Effector CD4-positive, alpha-beta T cell (primary cell): ENCODE data around the gene IGF2R.
"Not testable (repeated sequence)": the region's sequence is repeated elsewhere in the genome, so short reads cannot be mapped to it uniquely, and the experiment has no call there.

Experiments
- DNase-seq: peaks from one replicate; pipeline ENCODE4 v3.0.0-alpha.2; 2020
- total RNA-seq: gene quantifications from one replicate; lab custom pipeline; 2026; lab: John Stamatoyannopoulos, UW

Gene IGF2R, protein sequence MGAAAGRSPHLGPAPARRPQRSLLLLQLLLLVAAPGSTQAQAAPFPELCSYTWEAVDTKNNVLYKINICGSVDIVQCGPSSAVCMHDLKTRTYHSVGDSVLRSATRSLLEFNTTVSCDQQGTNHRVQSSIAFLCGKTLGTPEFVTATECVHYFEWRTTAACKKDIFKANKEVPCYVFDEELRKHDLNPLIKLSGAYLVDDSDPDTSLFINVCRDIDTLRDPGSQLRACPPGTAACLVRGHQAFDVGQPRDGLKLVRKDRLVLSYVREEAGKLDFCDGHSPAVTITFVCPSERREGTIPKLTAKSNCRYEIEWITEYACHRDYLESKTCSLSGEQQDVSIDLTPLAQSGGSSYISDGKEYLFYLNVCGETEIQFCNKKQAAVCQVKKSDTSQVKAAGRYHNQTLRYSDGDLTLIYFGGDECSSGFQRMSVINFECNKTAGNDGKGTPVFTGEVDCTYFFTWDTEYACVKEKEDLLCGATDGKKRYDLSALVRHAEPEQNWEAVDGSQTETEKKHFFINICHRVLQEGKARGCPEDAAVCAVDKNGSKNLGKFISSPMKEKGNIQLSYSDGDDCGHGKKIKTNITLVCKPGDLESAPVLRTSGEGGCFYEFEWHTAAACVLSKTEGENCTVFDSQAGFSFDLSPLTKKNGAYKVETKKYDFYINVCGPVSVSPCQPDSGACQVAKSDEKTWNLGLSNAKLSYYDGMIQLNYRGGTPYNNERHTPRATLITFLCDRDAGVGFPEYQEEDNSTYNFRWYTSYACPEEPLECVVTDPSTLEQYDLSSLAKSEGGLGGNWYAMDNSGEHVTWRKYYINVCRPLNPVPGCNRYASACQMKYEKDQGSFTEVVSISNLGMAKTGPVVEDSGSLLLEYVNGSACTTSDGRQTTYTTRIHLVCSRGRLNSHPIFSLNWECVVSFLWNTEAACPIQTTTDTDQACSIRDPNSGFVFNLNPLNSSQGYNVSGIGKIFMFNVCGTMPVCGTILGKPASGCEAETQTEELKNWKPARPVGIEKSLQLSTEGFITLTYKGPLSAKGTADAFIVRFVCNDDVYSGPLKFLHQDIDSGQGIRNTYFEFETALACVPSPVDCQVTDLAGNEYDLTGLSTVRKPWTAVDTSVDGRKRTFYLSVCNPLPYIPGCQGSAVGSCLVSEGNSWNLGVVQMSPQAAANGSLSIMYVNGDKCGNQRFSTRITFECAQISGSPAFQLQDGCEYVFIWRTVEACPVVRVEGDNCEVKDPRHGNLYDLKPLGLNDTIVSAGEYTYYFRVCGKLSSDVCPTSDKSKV (N-terminal part only)
- 240 reads per million, percentile 94 among the genes with 10 or more reads in this experiment for total RNA-seq

DNA sequence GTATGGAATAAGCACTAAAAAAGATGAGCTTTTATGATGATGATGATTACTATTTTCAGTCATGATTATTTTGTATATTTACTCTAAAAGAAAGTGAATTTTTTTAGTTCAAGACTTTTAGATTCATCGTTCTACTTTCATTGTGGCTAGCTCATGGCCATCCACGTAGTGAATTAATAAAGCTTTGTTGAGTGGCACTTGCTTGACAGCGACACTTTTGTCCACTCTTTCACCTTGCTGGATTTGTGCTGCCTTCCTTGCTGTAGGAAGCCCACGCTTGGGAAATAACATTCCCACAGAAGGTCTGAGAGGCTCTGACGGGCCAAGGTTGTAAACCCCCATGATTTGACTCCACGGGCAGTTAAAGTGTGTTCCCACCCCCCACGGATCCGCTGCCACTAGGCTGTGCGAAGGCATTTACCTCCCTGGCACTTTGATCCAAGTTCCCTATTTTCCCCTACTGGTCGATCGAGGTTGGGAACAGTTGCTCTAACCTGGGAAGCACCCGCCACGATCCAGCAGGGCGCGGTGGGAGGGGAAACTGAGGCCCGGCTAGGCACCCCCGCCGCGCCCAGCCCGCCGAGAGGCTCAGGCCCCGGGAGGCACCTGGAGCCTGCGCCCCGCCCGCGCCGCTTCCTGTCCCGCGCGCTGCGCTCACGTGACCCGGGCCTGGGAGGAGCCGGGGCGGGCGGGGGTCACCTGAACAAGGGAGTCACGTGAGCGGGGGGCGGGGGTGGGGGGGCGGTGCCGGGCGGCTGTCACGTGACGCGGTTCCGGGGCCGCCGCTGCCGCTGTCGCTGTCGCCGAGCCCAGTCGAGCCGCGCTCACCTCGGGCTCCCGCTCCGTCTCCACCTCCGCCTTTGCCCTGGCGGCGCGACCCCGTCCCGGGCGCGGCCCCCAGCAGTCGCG lies at the start of gene IGF2R:
Gene IGF2R, plus strand, starts transcription at position 788 of the 909 bp plus-strand sequence. CDS start 165 bp downstream, outside the sequence.
- peak; percentile 92 for DNase-seq

DNA sequence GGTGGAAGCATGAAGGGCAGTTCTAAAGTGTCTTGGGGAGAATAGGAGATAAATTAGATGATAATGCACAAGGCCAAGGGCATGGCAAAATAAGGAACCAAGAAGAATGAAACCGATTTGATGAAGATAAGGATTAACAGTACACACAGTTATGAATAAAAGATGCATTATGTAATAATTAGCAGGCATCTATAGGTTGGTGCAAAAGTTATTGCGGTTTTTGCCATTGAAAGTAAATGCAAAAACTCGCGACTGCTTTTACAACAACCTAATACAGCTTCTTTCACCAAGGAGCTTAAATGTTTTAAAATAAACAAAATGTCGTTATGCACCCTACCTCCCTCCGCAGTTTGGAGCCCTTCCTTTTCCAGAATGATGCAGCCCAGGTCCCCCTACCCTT lies 49.1 kb upstream of the IGF2R start:
- no peak for DNase-seq

DNA sequence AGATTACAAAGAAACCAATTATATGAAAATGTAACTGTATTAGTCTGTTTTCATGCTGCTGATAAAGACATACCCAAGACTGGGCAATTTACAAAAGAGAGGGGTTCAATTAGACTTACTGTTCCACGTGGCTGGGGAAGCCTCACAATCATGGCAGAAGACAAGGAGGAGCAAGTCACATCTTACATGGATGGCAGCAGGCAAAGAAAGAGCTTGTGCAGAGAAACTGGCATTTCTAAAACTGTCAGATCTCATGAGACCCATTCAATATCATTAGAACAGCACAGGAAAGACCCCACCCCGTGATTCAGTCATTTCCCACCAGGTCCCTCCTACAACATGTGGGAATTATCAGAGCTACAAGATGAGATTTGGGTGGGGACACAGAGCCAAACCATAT lies 44.7 kb upstream of the IGF2R start:
- not testable (repeated sequence) for DNase-seq

DNA sequence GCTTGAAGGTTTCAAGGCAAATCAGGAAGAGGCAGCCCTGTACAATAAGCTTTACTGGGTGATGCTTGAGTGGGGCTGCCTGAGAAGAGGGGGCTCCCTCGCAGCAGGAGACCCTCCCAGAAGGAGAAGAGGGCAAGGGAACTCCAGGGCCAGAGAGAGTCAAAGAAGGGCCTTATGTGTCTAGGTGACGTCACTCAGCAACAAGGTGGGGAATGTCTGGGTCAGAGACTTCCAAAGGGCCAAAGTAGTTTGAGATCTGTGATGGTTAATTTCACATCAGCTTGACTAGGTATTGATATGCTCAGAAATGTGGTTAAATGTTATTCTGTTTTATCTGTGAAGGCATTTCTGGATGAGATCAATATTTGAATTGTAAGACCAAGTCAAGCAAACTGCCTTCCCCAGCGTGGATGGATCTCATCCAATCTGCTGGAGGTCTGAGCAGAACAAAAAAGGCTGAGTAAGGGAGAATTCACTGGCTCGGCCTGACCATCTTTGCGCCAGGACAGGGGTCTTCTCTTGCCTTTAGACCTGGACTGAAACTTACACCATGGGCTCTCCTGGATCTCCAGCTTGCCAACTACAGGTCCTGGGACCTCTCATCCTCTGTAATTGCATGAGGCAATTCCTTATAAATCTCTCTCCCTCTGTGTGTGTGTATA lies 42.2 kb upstream of the IGF2R start:
- no peak for DNase-seq

DNA sequence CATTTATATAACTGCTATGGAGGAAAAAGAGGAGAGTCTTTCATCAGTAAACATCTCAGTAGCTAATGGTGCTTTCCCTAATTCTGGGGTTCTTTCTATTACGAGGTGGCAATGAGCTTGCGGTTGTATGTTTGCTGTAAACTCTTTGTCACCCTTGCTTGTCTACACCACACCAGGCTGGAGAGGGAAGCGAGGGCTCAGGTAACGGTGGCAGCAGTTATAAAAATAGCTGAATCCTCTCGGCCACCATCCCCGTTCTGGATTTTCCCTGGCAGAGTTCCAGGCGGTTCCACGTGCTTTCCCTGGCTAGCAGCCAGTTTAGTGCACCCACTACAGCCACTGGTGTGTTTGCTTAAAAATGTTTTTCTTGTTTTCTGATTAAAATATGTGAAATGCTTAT lies 39.1 kb upstream of the IGF2R start:
- peak; percentile 47 for DNase-seq

DNA sequence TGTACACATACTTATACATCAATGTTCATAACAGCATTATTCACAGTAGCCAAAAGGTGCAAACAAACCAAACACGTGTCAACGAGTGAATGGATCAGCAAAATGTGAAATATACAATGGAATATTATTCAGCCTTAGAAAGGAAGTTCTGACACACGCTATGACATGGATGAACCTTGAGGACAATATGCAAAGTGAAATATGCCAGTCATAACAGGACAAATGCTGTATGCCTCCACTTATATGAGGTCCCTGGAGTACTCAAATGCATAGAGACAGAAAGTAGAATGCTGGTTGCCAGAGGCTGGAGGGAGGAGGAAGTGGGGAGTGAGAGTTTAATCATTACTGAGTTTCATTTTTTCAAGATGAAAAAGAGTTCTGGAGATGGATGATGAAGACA lies 37.8 kb upstream of the IGF2R start:
- no peak for DNase-seq

DNA sequence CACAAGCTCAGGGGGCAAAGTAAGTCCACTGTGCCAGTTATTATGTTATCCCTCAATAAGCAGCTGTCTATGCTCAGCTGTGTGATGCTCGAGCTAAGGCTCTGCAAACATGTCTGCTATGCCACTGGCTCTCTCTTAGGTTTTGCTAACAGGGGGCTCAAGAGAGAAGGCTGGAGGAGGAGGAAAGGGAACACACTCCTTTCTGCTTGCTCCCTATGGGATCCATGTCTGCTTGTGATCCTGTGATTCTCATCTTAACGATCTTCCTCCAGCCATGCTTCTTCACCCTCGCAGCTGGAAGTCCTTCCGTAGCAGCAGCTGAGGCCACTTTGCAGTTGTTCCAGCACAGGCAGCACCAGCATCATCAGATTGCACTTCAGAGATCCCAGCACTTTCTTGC lies 37.0 kb upstream of the IGF2R start:
- no peak for DNase-seq

DNA sequence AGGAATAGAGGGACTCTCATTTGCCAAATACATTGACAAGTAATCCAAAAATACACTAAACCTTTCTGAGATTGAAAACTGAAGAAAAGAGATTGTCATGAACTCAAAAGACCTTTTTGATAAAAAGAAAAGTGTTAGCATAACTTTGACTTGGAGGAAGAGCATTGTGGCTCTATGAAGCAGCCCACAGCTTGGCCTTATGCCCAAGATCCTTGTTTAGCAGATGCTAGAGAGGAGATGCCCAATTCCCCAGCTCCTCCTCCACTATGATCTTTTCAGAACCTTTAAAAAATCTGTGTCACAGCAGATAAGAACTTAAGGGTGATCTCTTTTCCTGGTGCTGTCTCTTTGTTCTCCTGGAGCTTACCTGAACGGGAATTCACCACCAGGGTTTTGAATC lies 35.8 kb upstream of the IGF2R start:
- DNase-seq: no peak

DNA sequence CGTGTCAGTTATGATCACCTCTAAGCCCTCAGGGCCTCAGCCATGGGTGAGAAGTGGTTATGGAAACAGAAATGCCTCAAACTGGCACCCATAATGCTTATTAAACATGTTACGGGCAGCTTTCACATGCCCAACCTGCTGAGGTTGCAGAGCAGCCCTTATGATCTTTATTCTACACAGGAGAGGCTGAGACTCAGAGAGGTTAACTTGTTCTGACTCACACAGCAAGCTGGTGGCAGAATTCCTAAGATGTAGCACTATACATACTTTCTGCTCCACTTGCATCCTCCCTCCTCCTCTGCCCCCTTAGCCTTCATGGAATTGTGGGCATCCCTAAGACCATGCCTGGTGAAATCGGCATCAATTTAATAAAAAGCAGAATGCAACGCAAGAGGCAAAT lies 34.7 kb upstream of the IGF2R start:
- no peak for DNase-seq

DNA sequence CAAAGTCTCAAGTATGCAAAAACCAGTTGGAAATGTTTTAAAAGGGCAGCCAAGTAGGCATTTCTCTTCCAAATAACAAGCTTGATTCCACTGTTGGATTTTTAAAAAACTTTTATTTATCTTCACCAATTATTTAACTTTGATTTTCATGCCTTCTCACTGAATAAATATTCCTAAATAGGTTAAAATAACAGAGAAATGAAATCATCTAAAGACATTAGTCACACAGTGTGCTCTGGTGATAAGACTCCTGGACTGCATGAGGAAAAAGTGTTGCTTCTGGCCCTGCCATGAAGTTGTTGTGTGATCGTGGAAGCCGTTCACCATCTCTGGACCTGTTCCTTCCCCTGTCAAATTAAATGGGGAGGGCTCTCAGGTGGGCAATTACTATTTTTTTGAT lies 33.8 kb upstream of the IGF2R start:
- DNase-seq: no peak

DNA sequence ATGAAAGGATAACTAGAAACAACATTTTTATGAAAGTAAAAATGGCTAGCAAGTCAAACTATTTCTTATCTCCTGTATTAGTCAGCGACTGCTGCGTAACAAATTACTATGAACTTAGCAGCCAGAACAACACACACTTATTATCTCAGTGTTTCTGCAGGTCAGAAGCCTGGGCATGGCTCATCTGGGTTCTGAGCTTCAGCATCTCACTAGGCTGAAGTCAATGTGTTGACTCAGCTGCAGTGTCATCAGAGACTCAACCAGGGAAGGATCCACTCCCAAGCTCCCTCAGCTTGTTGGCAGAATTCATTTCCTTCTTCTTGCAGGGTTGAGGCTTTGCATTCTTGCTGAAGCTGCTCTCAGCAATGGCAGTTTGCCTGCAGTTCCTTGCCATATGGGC lies 33.2 kb upstream of the IGF2R start:
- no peak for DNase-seq

DNA sequence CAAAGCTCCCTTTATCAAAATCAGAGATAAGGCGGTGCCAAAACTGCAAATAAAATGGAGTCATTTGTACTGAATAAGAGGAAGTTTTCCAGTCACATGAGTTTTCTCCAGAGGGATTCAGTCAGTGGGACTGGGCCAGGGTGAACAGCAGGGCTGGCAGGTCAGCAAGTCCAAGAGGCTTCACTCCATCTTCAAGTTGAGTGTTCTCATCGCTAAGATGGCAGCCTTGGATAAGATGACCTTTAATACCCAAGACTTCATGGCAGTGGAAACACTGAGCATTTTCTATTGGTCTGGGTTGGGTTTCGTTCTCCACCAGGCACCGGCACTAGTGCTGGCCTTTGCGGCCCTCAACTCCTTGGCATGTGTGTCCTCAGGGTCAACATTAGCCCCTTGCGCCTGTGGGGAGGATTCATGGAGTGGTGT lies 29.3 kb upstream of the IGF2R start:
- DNase-seq: no peak

DNA sequence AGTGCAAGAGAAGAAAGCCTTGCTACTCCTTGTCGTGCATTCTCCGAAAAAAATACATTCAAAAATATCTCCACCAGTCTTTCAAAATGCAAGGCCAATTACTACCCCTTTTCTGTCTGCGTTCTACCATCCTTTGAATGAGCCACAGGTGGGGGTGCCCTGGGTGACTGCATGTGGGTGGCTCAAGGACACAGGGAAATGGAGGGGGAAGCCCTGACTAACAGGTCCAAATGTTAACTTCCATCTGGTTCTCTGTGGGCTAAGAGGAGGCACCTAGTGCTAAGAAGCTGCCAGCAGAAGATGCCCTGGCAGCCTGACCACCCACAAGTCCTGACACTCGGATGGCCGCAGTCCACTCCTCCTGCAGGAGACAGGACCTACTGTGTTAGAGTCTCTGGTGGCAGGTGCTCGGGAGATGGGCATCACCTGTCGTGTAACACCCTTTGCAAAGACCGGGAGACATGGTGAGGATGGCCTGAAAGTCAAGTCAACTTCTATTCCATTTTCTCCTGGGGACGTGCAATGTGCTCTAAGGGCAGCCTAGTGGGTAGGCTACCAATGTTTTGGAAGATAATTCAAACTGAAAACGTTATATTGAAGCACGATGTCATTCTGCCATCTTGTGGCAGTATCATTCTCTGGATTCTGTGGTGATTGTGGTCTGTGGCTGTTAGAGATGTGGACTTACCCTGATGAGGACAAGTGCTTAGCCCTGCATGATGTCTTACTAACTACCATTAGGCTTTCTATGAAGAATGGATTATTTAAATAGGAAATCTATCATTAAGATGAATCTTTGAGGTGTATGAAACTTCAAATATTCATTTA lies 27.4 kb upstream of the IGF2R start:
- peak; percentile 5 for DNase-seq

DNA sequence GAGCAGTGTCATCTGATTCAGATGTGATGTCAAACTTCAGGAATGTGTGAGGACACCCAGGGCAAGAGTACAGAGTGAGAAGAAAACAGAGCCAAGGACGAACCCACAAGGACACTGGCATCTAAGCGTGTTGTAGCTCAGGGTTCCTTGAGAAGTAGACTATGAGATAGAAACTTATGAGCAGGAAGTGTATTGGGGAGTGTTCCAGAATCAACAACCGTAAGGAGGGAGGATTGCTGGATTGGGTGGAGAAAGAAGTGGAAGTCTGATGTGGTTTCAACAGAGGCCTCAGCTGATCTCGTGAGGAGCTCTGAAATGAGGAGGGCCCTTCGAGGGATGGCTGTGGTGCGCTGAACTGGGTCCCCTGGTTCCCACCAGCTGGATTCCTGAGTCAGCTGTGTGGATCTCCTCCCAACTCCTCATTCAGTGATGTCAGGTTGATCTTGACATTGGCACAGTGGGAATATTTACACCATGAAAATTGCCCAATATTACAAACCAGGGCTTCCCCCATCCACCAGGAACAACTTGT lies 25.7 kb upstream of the IGF2R start:
- DNase-seq: no peak

DNA sequence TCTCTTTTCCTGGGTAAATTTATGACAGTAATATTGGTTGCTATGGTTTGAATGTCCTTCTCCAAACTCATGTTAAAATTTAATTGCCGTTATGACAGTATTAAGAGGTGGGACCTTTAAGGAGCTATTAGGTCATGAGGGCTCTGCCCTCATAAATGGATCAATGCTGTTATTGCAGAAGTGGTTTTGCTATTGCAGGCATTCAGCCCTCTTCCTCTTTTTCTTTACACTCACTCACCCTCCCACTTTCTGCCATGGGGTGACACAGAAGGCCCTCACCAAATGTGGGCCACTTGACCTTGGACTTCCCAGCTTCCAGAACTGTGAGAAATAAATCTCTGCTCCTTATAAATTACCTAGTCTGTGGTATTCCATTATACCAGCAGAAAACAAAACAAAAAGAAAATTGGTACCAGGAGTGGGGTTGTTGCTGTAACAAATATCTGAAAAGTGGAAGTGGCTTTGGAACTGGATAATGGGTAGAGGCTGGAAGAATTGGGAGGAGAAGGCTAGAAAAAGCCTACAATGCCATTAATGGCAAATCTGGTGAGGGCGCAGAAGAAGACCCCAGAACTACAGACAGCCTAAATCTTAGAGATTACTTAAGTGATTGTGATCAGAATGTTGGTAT lies 24.8 kb upstream of the IGF2R start:
- no peak for DNase-seq

DNA sequence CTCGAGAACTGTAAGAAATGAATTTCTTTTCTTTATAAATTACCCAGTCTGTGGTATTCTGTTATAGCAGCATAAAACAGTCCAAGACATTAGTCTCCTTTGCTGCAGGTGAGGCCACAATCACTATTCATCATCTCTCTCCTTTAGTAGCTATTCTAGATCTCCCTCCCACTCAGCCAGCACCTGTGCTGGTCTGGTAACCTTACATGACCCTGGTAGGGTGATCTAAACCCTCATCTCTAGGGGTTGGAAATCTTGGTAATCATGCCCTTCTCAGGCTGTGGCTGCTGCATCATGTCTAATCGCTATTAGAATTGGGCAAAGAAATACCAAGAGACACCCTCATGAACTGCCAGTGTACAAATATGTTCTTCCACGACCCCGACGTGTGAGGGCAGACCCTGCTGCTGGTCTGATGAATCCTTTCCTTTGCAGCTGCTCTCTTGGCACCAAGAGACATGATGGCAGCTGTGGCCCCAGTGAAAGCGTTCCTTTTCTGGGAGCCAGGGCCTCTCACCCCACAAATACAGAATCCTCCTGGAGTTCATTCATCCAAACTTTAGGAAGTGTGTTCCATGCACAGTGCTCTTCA lies 23.0 kb upstream of the IGF2R start:
- no peak for DNase-seq

DNA sequence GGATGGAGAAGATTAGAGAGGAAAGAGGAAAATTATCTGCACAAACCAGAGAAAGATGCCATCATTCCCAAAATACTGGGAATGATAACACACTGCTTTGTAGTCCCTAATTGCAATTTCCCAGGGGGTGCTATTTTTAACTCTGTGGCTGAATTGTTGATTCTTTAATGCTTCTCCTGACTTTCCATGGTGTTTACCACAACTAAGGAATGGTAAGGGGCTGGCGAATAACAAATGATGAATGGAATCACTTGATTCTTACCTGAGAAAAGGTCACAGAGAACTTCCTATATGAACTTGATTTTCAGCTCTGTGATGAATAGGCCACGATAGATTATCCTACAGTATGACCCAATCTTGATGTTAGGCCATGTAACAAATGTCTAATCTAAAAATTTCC lies 22.0 kb upstream of the IGF2R start:
- DNase-seq: no peak

DNA sequence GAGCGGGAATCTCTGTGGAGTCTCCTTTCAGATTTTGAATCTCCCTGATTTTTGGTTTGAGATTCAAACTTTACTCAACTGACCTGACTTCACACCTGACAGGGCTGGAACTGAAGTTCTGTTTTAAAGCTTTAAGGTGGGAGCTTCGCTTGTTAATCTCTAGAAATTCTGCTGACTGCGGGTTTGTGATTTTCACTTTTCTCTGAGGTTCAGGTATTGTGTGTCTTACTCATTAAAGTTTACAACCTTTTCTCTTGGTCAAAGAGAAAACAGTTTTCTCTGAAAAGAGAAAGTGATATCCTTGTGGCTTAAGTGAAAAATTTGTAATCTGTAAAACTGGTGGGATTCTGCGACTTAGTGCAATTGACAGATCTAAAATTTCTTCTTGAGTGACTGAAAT lies 20.7 kb upstream of the IGF2R start:
- DNase-seq: no peak

DNA sequence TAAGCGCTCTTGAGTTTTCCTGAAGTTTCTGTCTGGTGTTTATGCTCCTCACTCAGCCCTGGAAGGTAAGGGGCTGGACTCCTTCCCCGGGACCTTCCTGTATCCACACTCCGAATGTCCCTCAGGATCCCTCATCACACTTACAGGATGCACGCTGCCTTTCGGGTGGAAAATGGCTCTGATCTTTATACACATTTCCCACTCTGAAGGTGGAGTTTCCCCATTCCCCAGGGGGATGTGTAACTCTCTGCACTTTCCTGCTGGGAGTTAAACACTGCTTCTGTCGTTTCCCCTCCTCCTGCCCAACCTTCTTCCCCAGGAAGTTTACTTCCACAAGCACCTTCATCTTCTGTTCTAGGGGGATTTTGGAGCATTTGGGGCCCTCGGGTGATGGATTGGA lies 17.1 kb upstream of the IGF2R start:
- no peak for DNase-seq
